Measurements from ENCODE around the gene AK4. TPM values are rescaled to one million over a fixed set of nuclear protein-coding genes. Genes with fewer than 3 reads are reported as not detected.

Gene AK4
- total RNA-seq, 1 donor from 2014 or later: 133 TPM

DNA sequence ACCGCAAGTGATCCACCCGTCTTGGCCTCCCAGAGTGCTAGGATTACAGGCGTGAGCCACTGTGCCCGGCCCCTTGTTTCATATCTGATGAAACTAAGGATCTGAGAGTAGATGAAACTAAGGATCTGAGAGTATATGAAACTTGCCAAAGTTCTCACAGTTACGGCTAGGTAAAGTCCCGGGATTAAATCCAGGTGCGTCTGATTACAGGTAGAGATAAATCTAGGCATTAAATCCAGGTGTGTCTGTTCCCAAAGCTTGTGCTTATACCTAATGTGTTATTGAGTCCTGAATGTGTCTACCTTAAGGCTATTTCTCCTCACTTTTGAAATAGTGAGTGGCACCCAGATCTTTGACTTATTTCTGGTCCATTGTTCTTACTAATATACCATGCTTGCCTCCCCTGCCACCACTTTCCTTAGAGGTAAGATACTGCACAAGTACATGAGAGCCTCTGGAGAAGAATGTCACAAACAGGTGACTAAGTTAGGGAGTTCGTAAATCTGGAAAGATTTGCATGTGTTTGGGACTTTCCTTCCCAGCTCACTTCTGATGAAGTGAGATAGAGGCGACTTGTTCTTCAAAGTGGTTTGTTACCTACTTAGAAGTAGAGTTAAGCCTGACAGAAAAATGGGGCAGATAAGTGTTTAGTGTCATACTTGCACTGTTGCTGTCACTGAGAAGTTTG lies 66.5 kb downstream of the AK4 start:
- no peaks in the 10 kb centered on the region for H3K79me2 ChIP-seq (ENCODE audit: insufficient read depth, low read length)
- H3K27me3 Mint-ChIP-seq (ENCODE audit: low read depth, unreplicated experiment): no peaks in the 10 kb centered on the region
- FAIRE-seq (no peak), DNase-seq (ENCODE audit: low read depth) (no peak)
- H4K20me1 ChIP-seq (ENCODE audit: insufficient read depth, low read length): no peaks in the 10 kb centered on the region
- peak overlapping the region; percentile 21 for H3K4me3 Mint-ChIP-seq (ENCODE audit: unreplicated experiment)
- H3K27ac ChIP-seq (ENCODE audit: low read depth, low read length): no peak overlapping the region
- H2AFZ ChIP-seq (ENCODE audit: low read depth, low read length): no peak overlapping the region
- H3K9me3 ChIP-seq (ENCODE audit: insufficient read depth, low read depth, low read length): no peaks in the 10 kb centered on the region
- H3K36me3 ChIP-seq (ENCODE audit: insufficient read depth, low read length): no peaks in the 10 kb centered on the region
- H3K4me3 ChIP-seq (ENCODE audit: insufficient read depth, low read depth, low read length): no peak overlapping the region
- no peaks in the 10 kb centered on the region for H3K9me3 Mint-ChIP-seq (ENCODE audit: unreplicated experiment)
- peaks cover 4% of the 10 kb centered on the region for H3K4me1 Mint-ChIP-seq (ENCODE audit: low read depth, unreplicated experiment)
- H3K27ac Mint-ChIP-seq (ENCODE audit: unreplicated experiment): no peak overlapping the region
- no peak overlapping the region for H3K4me2 ChIP-seq (ENCODE audit: low read length)
- no peaks in the 10 kb centered on the region for H3K4me1 ChIP-seq (ENCODE audit: insufficient read depth, low read length)
- TF ChIP-seq, protein P1, sequence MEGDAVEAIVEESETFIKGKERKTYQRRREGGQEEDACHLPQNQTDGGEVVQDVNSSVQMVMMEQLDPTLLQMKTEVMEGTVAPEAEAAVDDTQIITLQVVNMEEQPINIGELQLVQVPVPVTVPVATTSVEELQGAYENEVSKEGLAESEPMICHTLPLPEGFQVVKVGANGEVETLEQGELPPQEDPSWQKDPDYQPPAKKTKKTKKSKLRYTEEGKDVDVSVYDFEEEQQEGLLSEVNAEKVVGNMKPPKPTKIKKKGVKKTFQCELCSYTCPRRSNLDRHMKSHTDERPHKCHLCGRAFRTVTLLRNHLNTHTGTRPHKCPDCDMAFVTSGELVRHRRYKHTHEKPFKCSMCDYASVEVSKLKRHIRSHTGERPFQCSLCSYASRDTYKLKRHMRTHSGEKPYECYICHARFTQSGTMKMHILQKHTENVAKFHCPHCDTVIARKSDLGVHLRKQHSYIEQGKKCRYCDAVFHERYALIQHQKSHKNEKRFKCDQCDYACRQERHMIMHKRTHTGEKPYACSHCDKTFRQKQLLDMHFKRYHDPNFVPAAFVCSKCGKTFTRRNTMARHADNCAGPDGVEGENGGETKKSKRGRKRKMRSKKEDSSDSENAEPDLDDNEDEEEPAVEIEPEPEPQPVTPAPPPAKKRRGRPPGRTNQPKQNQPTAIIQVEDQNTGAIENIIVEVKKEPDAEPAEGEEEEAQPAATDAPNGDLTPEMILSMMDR (IDR thresholded peaks at IDR 0.05; ENCODE audit: insufficient read depth, low read depth, low read length): no peak
- no peak for TF ChIP-seq EZH2 (IDR thresholded peaks at IDR 0.05; ENCODE audit: insufficient read depth, low read length)
- H3K27me3 ChIP-seq (ENCODE audit: insufficient read depth, low read length): peaks cover 3% of the 10 kb centered on the region
- H3K9ac ChIP-seq (ENCODE audit: low read length): no peak overlapping the region
- H3K36me3 Mint-ChIP-seq (ENCODE audit: low read depth, unreplicated experiment): peaks cover 5% of the 10 kb centered on the region

DNA sequence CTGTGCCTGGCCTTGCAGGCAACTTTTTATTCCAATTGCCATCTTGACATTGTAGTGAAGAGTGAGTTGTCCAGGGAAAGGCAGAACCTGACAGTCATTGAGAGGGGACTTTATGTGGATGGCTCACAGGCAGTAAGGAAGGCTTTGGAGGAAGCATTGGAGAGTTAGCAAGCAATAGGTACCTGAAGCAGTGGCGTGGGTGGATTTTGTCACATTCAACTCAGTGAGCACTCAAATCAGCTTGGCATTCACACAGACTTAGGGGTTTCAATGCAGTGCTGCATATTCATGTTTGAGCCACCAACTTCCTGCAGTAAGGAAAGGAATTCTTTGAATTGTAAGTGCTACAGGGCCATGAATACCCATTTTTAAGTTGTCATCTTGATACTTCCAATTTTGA lies 69.0 kb downstream of the AK4 start:
- peaks cover 4% of the 10 kb centered on the region for H3K36me3 Mint-ChIP-seq (ENCODE audit: low read depth, unreplicated experiment)
- Histone ChIP-seq H3K4me2 (ENCODE audit: low read length) (no peak overlapping the region), H2AFZ (ENCODE audit: low read depth, low read length) (no peak overlapping the region), H3K4me3 (ENCODE audit: insufficient read depth, low read depth, low read length) (no peak overlapping the region), H3K4me1 (ENCODE audit: insufficient read depth, low read length) (no peaks in the 10 kb centered on the region), H3K9ac (ENCODE audit: low read length) (no peak overlapping the region), H4K20me1 (ENCODE audit: insufficient read depth, low read length) (no peaks in the 10 kb centered on the region), H3K79me2 (ENCODE audit: insufficient read depth, low read length) (no peaks in the 10 kb centered on the region), H3K27ac (ENCODE audit: low read depth, low read length) (no peak overlapping the region), H3K9me3 (ENCODE audit: insufficient read depth, low read depth, low read length) (no peaks in the 10 kb centered on the region), H3K27me3 (ENCODE audit: insufficient read depth, low read length) (peaks cover 3% of the 10 kb centered on the region), H3K36me3 (ENCODE audit: insufficient read depth, low read length) (no peaks in the 10 kb centered on the region)
- H3K27me3 Mint-ChIP-seq (ENCODE audit: low read depth, unreplicated experiment): no peaks in the 10 kb centered on the region
- H3K27ac Mint-ChIP-seq (ENCODE audit: unreplicated experiment): no peak overlapping the region
- no peak for DNase-seq (ENCODE audit: low read depth)
- no peaks in the 10 kb centered on the region for H3K9me3 Mint-ChIP-seq (ENCODE audit: unreplicated experiment)
- TF ChIP-seq EZH2 (IDR thresholded peaks at IDR 0.05; ENCODE audit: insufficient read depth, low read length): no peak
- TF ChIP-seq, protein P1 (IDR thresholded peaks at IDR 0.05; ENCODE audit: insufficient read depth, low read depth, low read length): no peak
- H3K4me1 Mint-ChIP-seq (ENCODE audit: low read depth, unreplicated experiment): peaks cover 4% of the 10 kb centered on the region
- no peak overlapping the region for H3K4me3 Mint-ChIP-seq (ENCODE audit: unreplicated experiment)
- no peak for FAIRE-seq

DNA sequence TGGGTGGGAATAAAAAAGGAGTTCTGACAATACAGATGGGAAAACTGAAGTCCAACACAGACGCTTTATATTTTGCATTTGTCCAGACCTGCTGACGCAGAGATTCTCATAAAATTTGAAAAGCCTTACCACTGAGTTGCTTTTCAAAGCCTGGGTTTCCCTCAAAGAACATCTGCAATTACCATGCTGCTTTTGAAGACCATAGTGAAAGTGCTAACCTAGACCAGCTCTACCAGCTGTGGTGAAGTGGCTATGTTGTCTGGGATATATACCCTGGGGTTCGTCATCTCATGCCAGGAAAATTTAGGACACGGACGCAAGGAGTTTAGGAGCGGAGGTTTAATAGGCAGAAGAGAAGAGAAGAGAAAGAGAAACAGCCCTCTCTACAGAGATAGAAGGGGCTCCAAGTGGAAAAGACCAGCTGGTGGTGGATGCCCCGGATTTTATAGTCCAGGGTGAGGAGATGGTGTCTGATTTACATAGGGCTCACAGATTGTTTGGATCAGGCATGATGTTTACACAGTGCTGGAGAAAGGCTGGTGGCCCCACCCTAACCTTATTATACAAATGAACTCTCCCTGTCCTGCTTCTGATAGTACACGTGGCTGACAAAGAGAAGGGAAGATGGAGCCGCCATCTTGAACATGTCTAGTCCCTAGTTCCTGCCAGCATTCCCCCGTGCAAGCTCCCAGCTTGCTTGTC lies 73.8 kb downstream of the AK4 start:
- Histone ChIP-seq H3K4me2 (ENCODE audit: low read length) (no peak overlapping the region), H3K4me3 (ENCODE audit: insufficient read depth, low read depth, low read length) (no peak overlapping the region), H3K36me3 (ENCODE audit: insufficient read depth, low read length) (no peaks in the 10 kb centered on the region), H2AFZ (ENCODE audit: low read depth, low read length) (no peak overlapping the region), H3K9ac (ENCODE audit: low read length) (no peak overlapping the region), H3K79me2 (ENCODE audit: insufficient read depth, low read length) (no peaks in the 10 kb centered on the region), H3K9me3 (ENCODE audit: insufficient read depth, low read depth, low read length) (no peaks in the 10 kb centered on the region), H3K27me3 (ENCODE audit: insufficient read depth, low read length) (no peaks in the 10 kb centered on the region), H3K27ac (ENCODE audit: low read depth, low read length) (no peak overlapping the region), H4K20me1 (ENCODE audit: insufficient read depth, low read length) (no peaks in the 10 kb centered on the region), H3K4me1 (ENCODE audit: insufficient read depth, low read length) (no peaks in the 10 kb centered on the region)
- Mint-ChIP-seq H3K4me3 (ENCODE audit: unreplicated experiment) (no peak overlapping the region), H3K27ac (ENCODE audit: unreplicated experiment) (no peak overlapping the region), H3K9me3 (ENCODE audit: unreplicated experiment) (no peaks in the 10 kb centered on the region), H3K36me3 (ENCODE audit: low read depth, unreplicated experiment) (peaks cover 17% of the 10 kb centered on the region), H3K27me3 (ENCODE audit: low read depth, unreplicated experiment) (no peaks in the 10 kb centered on the region), H3K4me1 (ENCODE audit: low read depth, unreplicated experiment) (peaks cover 2% of the 10 kb centered on the region)
- DNase-seq (ENCODE audit: low read depth): no peak
- FAIRE-seq: no peak
- TF ChIP-seq, protein P1 (IDR thresholded peaks at IDR 0.05; ENCODE audit: insufficient read depth, low read depth, low read length): no peak
- no peak for TF ChIP-seq EZH2 (IDR thresholded peaks at IDR 0.05; ENCODE audit: insufficient read depth, low read length)
